GM10266 (cell line): ENCODE data around the gene ATP6V0C.
A peak's percentile ranks its signal among the peaks of the same experiment; 100 is the strongest.

ENCODE experiments used
- DNase-seq: peaks from one replicate; pipeline ENCODE4 v3.0.0; 2012; ENCODE audit errors: extremely low spot score
- TF ChIP-seq, protein P1 (sequence below): IDR thresholded peaks from 2 replicates; pipeline ENCODE4 v1.5.1; 2012; ENCODE audit warnings: mild to moderate bottlenecking, low read depth; ENCODE audit not compliant: control insufficient read depth, insufficient read depth; ENCODE audit errors: missing control alignments

The ATP6V0C gene

DNA sequence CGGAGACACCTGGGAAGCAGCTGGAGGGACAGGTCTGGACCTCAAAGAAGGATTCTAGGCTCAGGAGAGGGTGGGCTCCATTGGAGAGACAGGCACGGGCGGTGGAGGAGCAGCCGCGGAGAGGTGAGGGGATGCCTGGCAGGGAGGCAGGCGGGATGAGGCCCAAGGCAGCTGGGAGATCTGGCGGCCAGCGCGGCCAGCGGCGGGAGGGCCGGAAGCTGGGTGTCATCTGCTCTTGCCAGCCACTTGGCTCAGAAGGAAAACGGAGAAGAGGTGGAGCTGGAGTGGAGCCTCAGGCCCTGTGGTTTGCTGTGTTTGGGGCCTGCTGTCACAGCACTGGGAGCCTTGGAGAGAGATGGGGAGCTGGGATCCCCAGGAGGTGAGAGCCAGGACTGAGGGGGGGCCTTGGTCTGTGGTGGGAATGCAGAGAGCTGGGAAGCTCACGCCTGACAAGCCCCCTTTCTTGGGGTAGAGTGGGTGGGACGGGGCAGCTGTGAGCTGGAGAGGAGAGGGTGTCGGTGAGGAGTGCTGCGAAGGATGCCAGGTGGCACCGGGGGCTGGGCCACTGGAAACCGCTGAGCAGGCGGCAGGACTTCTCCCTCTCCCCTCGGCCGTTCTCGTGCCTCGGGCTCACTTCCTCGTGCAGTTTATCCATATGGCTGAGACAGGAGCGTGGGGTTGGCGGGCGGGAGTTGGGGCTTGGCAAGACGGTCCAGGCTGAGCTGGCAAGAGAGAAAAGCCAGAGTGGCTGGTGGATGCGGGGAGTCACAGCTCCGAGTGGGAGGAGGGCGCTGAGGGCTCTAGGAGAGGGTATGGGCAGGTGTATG is 30.8 kb upstream of the ATP6V0C start:
- TF ChIP-seq, protein P1, sequence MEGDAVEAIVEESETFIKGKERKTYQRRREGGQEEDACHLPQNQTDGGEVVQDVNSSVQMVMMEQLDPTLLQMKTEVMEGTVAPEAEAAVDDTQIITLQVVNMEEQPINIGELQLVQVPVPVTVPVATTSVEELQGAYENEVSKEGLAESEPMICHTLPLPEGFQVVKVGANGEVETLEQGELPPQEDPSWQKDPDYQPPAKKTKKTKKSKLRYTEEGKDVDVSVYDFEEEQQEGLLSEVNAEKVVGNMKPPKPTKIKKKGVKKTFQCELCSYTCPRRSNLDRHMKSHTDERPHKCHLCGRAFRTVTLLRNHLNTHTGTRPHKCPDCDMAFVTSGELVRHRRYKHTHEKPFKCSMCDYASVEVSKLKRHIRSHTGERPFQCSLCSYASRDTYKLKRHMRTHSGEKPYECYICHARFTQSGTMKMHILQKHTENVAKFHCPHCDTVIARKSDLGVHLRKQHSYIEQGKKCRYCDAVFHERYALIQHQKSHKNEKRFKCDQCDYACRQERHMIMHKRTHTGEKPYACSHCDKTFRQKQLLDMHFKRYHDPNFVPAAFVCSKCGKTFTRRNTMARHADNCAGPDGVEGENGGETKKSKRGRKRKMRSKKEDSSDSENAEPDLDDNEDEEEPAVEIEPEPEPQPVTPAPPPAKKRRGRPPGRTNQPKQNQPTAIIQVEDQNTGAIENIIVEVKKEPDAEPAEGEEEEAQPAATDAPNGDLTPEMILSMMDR: no peak
- no peak for DNase-seq

DNA sequence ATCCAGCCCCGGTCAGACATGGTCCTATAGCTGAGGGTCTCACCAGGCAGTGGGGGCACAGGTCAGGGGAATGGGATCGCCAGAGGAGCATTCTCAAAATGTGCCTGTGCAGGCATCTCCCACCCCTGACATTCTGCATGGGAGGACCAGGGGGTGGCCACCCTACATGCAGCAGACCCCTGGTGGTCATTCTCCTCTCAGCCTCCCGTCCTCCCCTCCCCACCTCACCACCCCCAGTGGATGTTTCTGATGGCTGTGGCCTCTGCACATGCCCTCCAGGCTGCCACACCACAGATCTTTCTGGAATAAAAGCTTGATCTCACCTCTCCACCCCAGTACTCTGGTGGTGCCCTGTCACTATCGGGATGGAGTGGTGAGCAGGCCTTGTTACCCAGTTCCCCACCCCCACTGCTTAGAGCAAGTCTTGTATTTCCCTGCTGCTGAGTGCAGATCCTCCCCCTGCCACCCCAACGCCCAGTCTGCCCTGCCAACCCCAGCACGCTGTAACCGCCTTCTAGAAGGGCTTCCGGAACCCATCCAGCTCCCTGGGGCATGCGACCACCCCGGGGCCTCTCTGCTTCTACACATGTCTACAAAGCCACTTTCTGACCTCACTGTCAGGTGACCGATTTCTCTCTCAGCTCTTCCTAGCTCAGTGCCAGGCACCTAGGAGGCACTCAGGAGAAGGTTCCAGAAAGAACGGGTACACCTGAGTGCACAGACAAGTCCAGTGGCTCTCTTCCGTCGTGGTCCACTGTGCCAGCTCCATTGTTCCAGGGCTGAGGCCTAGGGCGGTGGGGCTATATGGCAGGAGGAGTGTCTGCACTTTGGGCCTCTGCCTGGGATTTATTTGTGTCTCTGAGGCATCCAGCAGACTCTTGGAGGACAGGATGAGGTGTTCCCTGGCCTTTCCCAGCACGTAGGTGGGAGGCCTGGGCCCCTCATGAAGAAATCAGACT is 29.5 kb upstream of the ATP6V0C start:
- DNase-seq: no peak
- TF ChIP-seq, protein P1: no peak

DNA sequence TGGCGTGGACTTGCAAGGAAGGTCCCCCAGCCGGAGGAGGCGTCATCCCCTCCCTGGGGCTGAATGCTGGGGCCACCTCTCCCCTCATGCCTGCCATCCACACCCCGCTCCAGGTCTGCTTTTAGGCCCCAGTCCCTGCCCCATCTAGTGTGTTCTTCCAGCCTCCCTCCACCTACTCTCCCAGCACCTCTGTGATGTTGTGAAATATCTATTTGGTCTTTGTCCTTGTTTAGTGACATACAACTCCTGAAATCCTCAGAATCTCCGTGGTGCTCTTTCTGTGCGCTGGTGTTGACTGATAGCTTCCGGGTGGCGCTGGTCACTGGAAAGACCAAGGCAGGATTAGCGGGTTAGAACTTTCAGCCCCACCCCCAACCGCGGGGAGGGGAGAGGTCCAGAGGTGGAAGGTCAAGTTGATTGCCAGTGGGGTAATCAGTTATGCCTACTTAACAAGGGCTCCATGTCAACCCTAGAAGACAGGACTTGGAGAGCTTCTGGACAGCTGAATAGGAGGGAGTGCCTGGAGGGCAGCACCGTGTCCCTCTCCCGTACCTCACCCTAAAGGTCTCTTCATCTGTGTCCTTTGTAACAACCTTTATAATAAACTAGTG is 28.7 kb upstream of the ATP6V0C start:
- TF ChIP-seq, protein P1: no peak
- DNase-seq: no peak

DNA sequence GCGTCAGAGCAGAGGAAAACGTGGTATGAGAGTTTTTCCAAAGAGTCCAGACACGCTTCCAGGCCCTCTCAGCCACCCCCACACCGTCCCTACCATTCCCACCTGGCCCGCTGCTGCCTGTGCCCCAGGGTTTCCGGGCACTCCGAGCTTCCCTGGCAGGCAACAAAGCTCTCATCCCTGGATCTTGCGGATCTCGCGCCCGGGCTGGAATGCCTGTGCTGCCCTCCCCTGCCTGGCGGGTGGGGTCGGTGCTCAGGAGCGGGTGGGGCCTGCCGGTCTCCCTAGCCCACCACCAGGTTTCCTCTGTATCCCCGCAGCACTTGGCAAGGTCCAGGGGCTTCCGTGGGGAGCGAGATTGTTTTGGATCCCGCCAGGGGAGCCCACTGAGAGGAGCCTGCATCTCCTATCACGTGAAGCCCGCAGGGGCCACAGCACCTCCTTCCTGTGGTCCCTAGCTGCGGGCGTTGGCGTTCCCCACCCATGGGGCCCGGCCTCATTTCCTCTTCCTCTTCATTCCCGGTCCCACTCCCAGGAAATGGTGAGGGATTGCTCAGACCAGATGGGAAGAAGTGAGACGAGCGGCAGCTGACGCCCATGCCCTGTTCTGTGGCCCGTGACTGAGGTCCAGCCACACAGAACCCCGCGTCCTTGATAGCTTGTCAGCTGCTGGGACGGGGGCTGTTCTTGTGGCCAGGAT is 27.8 kb upstream of the ATP6V0C start:
- TF ChIP-seq, protein P1: no peak
- no peak for DNase-seq

DNA sequence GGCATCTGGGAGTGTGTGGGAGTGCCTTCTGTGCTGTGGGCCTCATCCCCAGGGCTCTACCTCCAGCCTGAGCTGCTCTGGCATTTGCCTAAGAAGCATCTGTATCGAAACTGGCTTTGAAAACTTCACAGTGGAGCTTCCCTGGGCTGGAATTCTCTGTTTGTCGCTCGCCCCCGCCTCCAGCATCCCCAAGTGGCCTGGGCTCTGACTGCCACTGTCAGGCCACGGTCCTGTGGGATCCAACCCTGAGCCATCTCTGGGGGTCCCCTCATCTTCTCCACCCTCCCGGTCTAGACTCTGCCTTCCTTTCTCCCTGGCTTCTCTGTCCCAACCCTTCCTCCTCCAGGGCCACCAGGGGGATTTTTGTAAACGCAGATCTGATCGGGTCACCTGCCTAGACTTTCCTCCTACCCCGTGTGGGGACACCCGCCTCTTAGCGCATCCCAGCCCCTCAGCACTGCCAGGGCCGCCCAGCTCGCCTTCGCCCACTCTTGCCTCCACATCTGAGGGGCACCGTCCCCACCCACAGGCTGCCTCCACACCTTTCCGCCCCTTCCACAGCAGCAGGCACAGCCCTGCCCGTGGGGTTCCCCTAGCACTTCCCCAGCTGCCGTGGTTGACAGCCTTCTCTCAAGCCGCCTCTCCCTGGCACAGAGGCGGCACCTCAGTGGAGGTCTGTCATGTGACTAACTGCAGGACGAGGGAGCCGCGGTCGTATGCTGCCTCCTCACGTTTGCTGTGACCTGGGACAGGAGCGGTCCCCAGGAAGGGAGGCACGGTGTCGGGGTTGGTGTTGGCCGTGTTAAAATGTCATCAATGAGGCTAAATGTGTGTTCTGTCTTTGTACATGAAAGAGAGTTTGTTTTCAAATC is 26.9 kb upstream of the ATP6V0C start:
- DNase-seq: peak; percentile 86
- TF ChIP-seq, protein P1: peak; percentile 78

DNA sequence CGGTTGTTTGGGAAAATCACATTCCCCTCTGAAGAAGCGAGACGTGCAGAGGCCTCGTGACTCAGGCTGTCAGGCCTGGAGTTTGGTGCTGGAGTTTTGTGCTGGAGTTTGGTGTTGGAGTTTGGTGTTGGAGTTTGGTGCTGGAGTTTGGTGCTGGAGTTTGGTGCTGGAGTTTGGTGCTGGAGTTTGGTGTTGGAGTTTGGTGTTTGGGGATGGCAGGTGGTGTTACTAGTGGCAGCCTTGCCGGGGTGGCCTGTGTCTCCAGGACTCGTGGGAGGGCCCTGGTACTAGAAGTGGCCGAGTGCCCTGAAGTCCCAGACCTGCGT is 26.3 kb upstream of the ATP6V0C start:
- no peak for DNase-seq
- TF ChIP-seq, protein P1: no peak
